Activated CD8-positive, alpha-beta memory T cell treated with anti-CD3 and anti-CD28 coated beads, Interleukin-2, amount 50 U/mL, for 24 hours (primary cell): ENCODE results near the gene INPP5E.

Experiments
- DNase-seq: peaks from one replicate; pipeline ENCODE4 v3.0.0-alpha.2; 2020; ENCODE audit errors: extremely low read depth

INPP5E gene

DNA sequence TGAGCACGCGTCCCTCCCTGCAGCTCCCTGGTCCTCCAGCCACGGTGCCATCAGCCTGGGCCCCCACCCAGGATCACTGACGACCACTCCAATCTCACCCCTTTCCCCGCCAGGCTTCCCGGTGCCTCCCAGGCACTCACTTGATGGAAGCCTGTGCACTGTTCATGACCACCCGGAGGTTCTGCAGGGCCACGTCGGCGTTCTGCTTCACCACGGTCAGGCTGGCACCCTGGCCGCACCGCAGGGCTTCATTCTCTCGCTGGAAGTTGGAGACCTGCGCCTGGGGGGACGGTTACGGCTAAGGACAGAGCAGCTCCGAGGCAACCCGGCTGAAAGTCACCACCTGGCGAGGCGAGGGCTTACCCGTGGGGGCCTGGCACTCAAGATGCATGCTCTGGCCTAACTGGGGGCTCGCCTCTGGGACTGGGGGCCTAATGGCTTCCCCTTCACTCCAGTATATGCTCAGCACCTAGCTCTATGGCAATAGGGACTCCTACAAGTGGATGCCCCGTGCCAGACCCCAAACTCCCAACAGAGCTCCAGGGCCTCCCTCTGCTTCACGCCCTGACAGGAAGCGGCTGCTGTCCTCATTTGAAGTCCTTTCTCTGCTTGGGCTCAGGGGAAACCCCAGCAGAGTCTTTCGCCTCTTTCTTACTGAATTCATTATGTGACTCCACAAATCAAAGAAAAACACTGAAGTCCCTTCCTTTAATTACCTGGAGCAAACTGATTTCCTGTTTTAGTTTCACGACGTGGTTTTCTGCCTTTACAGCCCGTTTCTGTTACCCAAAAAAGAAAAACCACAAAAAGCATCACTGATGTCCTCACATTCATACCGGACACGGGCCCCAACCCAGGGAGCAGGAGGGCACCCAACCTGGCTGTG, 35.5 kb downstream of the INPP5E start:
- DNase-seq, result no peak

- no peak for DNase-seq
Measured at GRCh38 chr9:136403538-136403914, 36.1 kb downstream of the INPP5E start.

DNA sequence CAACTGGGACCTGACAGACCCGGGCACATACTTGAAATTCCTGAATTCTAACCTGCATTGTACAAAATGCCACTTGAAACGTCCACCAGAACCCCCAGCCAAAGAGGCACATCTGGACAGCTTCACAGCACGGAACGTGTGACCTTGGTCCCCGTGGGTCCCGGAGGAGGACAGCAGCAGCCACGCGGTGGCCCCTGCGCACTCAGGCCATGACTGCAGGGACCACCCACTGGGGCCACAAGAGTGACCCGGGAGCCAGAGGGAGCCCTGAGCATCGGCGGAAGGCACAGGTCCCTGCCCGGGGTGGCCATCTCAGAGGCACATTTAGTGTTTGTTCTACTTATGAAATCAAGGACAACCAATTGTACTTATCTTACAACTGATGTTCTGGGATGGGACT, 37.6 kb downstream of the INPP5E start:
- DNase-seq, result no peak

DNA sequence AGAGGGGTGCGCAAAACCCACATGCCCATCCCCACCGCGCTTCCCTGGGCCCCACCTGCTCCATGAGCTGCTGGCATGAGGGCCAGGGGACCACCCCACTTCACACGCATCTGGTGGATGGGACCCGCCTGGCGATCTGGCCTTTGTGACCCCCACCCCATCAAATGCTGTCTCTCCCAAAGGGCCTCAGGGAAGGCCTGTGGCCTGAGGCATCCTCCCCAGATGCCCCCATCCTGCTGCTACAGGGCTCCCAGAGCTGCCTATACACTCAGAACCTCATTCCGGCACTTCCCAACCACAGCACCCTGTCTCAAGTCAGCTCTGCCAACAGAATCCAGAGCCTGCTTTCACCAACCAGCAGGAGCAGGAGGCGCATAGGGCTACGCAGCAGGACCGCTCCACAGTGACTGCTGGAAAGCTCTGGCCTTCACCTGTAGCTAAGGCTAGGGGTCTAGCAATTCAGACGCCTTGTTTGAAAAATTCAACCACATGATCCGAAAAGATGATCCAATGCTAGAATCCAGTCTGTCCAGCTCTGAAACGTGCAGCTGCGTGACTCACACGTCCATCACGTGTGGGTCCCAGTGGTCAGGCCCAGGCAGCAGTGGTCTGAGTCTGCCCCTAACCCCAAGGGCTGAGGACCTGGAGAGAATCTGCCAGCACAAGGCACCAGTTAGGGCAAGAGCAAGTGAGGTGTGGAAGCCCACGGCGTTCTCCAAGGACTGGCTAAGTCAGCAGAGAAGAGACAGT, 38.3 kb downstream of the INPP5E start:
- DNase-seq, result no peak

- DNase-seq, result no peak
Measured at GRCh38 chr9:136400038-136400834, 39.4 kb downstream of the INPP5E start, which contains the start of gene SNAPC4. SNAPC4 (minus strand) TSS chr9:136400170; CDS start chr9:136398428, 1,742 bp downstream.

DNA sequence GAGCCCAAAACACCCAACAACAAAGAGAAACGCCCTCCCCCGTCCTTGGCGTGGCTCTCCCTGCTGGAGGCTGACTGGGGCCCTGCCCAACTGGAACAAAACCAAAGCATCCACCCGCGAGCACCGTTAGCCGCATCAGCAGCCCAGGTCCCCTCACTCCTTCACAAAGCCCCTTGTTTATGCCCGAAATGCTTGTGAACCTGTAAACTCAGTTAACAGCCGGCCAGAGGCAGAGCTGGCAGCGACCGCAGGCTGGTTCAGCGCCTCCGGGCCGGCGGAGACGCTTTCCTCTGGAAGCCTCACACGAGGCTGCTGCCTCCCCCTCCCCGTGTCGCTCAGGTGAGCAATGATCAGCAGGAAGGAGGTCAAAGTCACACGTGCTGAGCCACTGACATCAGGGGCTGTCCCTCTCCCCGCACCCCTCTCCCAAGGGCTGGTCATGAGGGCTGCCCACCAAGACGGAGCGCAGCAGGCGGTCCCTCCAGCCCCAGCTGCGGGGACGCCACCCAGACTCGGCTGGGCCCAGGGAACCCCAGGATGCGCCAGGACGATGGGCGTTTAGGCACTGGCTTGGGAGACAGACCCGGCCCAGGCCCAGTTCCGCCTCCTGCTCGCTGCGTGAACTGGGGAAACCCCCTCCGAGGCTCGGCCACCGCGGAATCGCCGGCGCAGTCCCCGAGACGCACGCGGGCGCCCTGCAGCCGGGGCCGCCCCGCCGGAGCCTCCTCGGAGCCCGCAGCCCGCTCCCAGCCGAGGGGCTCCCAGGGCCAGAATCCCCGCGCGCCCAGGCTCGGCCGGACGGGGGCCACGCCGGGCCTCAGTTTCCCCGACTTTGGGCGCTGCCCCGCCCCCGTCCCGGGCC, 40.2 kb downstream of the INPP5E start:
- no peak for DNase-seq

DNA sequence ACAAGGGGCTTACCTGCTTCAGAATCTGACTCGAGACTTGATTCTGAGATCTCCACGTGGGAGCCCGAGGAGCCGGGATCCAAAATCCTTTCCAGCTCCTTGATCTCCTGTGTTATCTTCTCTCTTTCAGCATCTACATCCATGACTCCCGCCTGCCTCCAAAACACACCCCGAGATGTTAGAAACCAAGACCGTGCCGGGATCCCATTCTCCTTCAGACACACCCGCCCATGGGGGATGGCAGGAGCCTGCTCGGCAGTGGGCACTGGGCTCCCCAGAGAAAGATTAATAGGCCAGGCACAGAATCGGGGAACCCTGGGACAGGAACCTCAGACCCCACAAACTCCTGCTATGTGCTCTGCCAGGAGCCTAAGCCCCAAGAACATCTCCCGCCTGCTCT, 41.4 kb downstream of the INPP5E start:
- no peak for DNase-seq

DNA sequence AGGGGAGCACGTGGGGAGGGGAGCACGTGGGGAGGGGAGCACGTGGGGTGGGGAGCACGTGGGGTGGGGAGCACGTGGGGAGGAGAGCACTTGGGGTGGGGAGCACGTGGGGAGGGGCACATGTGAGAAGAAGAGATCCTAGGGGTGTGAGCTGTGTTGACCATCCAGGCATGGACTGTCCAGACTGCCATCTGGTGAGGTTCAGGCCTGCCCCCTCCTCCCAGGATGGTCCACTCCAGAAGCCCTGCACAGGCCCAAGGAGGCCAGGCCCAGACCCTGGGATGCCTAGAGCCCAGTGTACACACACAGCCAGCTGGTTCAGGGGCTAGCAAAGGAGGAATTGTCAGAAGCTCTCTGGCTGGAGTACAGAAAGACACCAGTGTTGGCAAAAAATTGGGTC, 42.0 kb downstream of the INPP5E start:
- DNase-seq, result no peak

GRCh38 chr9:136396219-136396515, 43.5 kb downstream of the INPP5E start:
- no peak for DNase-seq

- no peak for DNase-seq
Measured at GRCh38 chr9:136395345-136396218, 44.1 kb downstream of the INPP5E start.

DNA sequence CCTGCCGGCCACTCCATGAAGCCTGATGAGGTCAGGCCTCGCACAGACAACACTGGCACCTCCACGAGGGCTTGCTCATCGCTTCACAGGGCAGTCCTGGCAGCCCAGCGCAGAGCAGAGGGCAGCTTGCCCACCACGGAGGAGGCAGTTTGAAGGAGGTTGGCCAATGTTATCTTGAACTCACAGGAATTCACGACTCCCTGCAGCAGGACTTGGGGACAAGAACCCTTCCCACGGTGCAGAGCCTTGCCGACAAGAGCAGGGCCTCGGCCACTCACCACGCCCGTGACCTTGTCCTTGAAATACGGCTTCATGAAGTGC, 44.7 kb downstream of the INPP5E start:
- DNase-seq, result no peak

- DNase-seq, result no peak
Measured at GRCh38 chr9:136394312-136395019, 45.2 kb downstream of the INPP5E start.

DNA sequence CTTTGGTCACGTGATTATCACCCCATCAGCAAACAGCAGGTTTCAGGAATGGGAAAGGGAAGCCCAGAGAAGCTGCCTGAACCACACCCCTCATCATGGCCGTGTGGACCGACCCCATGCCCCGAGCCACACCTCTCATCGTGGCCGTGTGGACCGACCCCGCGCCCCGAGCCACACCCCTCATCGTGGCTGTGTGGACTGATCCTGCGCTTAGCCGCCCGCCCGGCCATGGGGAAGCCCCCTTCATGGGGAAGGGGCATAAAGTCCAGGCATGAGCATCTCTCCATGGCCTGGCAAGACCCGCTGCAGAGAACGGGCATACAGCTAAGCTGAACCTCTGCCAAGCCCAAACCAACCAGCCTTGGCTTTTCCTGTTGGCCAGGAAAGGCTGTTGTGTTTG, 46.1 kb downstream of the INPP5E start:
- DNase-seq, result no peak

- no peak for DNase-seq
Measured at GRCh38 chr9:136392538-136393449, 46.9 kb downstream of the INPP5E start.

GRCh38 chr9:136391737-136392537, 47.7 kb downstream of the INPP5E start:
- no peak for DNase-seq

- DNase-seq, result no peak
Measured at GRCh38 chr9:136389396-136389795, 50.2 kb downstream of the INPP5E start.

GRCh38 chr9:136387217-136387616, 52.4 kb downstream of the INPP5E start:
- no peak for DNase-seq

GRCh38 chr9:136386018-136386417, 53.6 kb downstream of the INPP5E start:
- no peak for DNase-seq
